Ishikawa (cell line): Measurements from ENCODE around the gene EYA3.

Source experiments
- CEBPB ChIP-seq: IDR thresholded peaks from 2 replicates; pipeline ENCODE4 v1.6.1; 2012
- CREB1 ChIP-seq: IDR thresholded peaks from 2 replicates; pipeline ENCODE4 v1.6.1; 2012; ENCODE audit warnings: low read depth
- EGR1 ChIP-seq: IDR thresholded peaks from 2 replicates; pipeline ENCODE4 v1.6.1; 2012
- EP300 ChIP-seq: IDR thresholded peaks from 2 replicates; pipeline ENCODE4 v1.6.1; 2012; ENCODE audit warnings: borderline replicate concordance
- FOXM1 ChIP-seq: IDR thresholded peaks from 2 replicates; pipeline ENCODE4 v1.6.1; 2012; ENCODE audit warnings: low read depth, borderline replicate concordance
- MAX ChIP-seq: IDR thresholded peaks from 2 replicates; pipeline ENCODE4 v1.6.1; 2012
- NFIC ChIP-seq: IDR thresholded peaks from 2 replicates; pipeline ENCODE4 v1.6.1; 2012
- RAD21 ChIP-seq: IDR thresholded peaks from 2 replicates; pipeline ENCODE4 v1.6.1; 2012; ENCODE audit warnings: low read depth
- REST ChIP-seq: IDR thresholded peaks from 2 replicates; pipeline ENCODE4 v1.6.1; 2012; ENCODE audit warnings: low read depth, mild to moderate bottlenecking
- TAF1 ChIP-seq: IDR thresholded peaks from 2 replicates; pipeline ENCODE4 v1.6.1; 2012; ENCODE audit warnings: low read depth, mild to moderate bottlenecking
- TCF12 ChIP-seq: IDR thresholded peaks from 2 replicates; pipeline ENCODE4 v1.6.1; 2012; ENCODE audit warnings: low read depth
- TEAD4 ChIP-seq: IDR thresholded peaks from 2 replicates; pipeline ENCODE4 v1.6.1; 2012
- USF1 ChIP-seq: IDR thresholded peaks from 2 replicates; pipeline ENCODE4 v1.6.1; 2012
- YY1 ChIP-seq: IDR thresholded peaks from 2 replicates; pipeline ENCODE4 v1.6.1; 2012; ENCODE audit warnings: low read depth
- ZBTB7A ChIP-seq: IDR thresholded peaks from 2 replicates; pipeline ENCODE4 v1.6.1; 2012; ENCODE audit warnings: low read depth

Gene EYA3

GRCh38 chr1:28134651-28135207, 46.3 kb upstream of the EYA3 start:
- TF ChIP-seq TAF1 (no peak), CEBPB (no peak), ZBTB7A (no peak), FOXM1 (no peak), RAD21 (no peak), EGR1 (no peak), MAX (no peak), TEAD4 (no peak)

GRCh38 chr1:28132171-28133167, 44.1 kb upstream of the EYA3 start:
- no peak for TF ChIP-seq YY1
- TF ChIP-seq CEBPB, result no peak
- no peak for TF ChIP-seq CREB1
- TF ChIP-seq ZBTB7A, result no peak

- TF ChIP-seq YY1 (no peak), REST (no peak), EP300 (no peak), CEBPB (no peak), EGR1 (no peak), CREB1 (no peak), FOXM1 (no peak), ZBTB7A (no peak), USF1 (no peak), MAX (no peak), RAD21 (no peak), TAF1 (no peak), TCF12 (no peak), TEAD4 (no peak), NFIC (no peak)
Observed at GRCh38 chr1:28130901-28131300, 42.5 kb upstream of the EYA3 start.

GRCh38 chr1:28129150-28129549, 40.7 kb upstream of the EYA3 start:
- TF ChIP-seq REST, result no peak
- no peak for TF ChIP-seq USF1
- no peak for TF ChIP-seq TEAD4
- no peak for TF ChIP-seq MAX

- TF ChIP-seq RAD21 (no peak), USF1 (no peak), ZBTB7A (no peak)
Observed at GRCh38 chr1:28127617-28128257, 39.3 kb upstream of the EYA3 start.
